Upper lobe of right lung (tissue), 1 donor: ENCODE data around the gene CSTB. TPM values are rescaled to one million over a fixed set of nuclear protein-coding genes. Genes with fewer than 3 reads are reported as not detected.

Experiments used
- ATAC-seq: fragments of 200-7000 bp; cut with Tn5 transposase; one replicate; pipeline ENCODE4 v1.9.1; 2020; ENCODE audit warnings: mild to moderate bottlenecking, moderate library complexity
- DNase-seq: peaks from one replicate; pipeline ENCODE4 v3.0.0-alpha.2; 2020
- H3K27ac ChIP-seq: fragments of 200-600 bp; one replicate; pipeline ENCODE4 v1.8.0; 2022
- H3K27me3 ChIP-seq: fragments of 200-600 bp; one replicate; pipeline ENCODE4 v1.8.0; 2022; ENCODE audit warnings: mild to moderate bottlenecking
- H3K36me3 ChIP-seq: fragments of 200-600 bp; one replicate; pipeline ENCODE4 v1.8.0; 2022
- H3K4me1 ChIP-seq: fragments of 200-600 bp; one replicate; pipeline ENCODE4 v1.8.0; 2022
- H3K4me3 ChIP-seq: fragments of 200-600 bp; one replicate; pipeline ENCODE4 v1.8.0; 2022; ENCODE audit warnings: mild to moderate bottlenecking
- H3K9me3 ChIP-seq: fragments of 200-600 bp; one replicate; pipeline ENCODE4 v1.8.0; 2022
- intact Hi-C: fragments of 100-400 bp; cut with DNase I; formaldehyde crosslinking; loops from one replicate; pipeline ENCODE4 v1.11.0; 2022
- total RNA-seq: library from RNA; stranded (reverse); fragmentation: NEBNext Ultra II Directional; extraction: Animal tissue kit (Norgen Biotek cat#: 25700); gene quantifications from one replicate; pipeline ENCODE4 v1.2.1, GENCODE V29; 2021
- TF ChIP-seq, protein P1 (sequence below): fragments of 200-600 bp; IDR thresholded peaks from one replicate; pipeline ENCODE4 v1.8.0; 2022; ENCODE audit warnings: antibody characterized with exemption
- donor health status: DM: no; HTN: yes; CAD: no; lungs with severe emphysema.

Gene CSTB
- total RNA-seq, 1 donor from 2014 or later = 148 TPM

GRCh38 chr21:43736224-43736883 is 39.8 kb downstream of the CSTB start:
- Histone ChIP-seq H3K27me3 (no peaks in the 10 kb centered on the region), H3K4me1 (peaks cover 29% of the 10 kb centered on the region), H3K4me3 (no peak overlapping the region), H3K9me3 (no peaks in the 10 kb centered on the region), H3K36me3 (peaks cover 18% of the 10 kb centered on the region), H3K27ac (no peak overlapping the region)
- DNase-seq (no peak), ATAC-seq (no peak)
- TF ChIP-seq, protein P1, sequence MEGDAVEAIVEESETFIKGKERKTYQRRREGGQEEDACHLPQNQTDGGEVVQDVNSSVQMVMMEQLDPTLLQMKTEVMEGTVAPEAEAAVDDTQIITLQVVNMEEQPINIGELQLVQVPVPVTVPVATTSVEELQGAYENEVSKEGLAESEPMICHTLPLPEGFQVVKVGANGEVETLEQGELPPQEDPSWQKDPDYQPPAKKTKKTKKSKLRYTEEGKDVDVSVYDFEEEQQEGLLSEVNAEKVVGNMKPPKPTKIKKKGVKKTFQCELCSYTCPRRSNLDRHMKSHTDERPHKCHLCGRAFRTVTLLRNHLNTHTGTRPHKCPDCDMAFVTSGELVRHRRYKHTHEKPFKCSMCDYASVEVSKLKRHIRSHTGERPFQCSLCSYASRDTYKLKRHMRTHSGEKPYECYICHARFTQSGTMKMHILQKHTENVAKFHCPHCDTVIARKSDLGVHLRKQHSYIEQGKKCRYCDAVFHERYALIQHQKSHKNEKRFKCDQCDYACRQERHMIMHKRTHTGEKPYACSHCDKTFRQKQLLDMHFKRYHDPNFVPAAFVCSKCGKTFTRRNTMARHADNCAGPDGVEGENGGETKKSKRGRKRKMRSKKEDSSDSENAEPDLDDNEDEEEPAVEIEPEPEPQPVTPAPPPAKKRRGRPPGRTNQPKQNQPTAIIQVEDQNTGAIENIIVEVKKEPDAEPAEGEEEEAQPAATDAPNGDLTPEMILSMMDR = no peak
- intact Hi-C loops = no loop called here

GRCh38 chr21:43735236-43736091 is 40.6 kb downstream of the CSTB start:
- ATAC-seq (no peak), DNase-seq (no peak)
- TF ChIP-seq, protein P1 = no peak
- intact Hi-C loops = no loop called here
- Histone ChIP-seq H3K4me1 (peaks cover 33% of the 10 kb centered on the region), H3K4me3 (no peak overlapping the region), H3K27ac (peak overlapping the region; percentile 51), H3K27me3 (no peaks in the 10 kb centered on the region), H3K36me3 (peaks cover 18% of the 10 kb centered on the region), H3K9me3 (no peaks in the 10 kb centered on the region)

DNA sequence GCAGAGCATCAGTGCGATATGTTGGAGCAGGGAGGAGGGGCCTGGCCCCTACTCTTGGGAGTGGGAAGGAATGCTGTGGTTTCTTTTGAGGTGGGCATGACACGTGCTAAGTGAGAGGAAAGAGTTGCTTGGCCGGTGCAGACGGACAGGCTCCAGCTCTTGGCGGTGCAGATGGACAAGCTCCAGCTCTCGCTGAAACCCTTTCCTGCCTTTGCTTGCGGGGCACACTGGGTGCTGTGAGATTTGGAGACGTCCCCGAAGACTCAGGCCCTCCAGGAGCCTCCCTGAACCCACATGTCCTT is 41.2 kb downstream of the CSTB start:
- intact Hi-C loops = no loop called here
- Histone ChIP-seq H3K4me1 (peaks cover 38% of the 10 kb centered on the region), H3K4me3 (no peak overlapping the region), H3K9me3 (no peaks in the 10 kb centered on the region), H3K27ac (peak overlapping the region; percentile 81), H3K36me3 (peaks cover 18% of the 10 kb centered on the region), H3K27me3 (no peaks in the 10 kb centered on the region)
- ATAC-seq (peak; percentile 70), DNase-seq (peak; percentile 77)
- TF ChIP-seq, protein P1 = no peak

DNA sequence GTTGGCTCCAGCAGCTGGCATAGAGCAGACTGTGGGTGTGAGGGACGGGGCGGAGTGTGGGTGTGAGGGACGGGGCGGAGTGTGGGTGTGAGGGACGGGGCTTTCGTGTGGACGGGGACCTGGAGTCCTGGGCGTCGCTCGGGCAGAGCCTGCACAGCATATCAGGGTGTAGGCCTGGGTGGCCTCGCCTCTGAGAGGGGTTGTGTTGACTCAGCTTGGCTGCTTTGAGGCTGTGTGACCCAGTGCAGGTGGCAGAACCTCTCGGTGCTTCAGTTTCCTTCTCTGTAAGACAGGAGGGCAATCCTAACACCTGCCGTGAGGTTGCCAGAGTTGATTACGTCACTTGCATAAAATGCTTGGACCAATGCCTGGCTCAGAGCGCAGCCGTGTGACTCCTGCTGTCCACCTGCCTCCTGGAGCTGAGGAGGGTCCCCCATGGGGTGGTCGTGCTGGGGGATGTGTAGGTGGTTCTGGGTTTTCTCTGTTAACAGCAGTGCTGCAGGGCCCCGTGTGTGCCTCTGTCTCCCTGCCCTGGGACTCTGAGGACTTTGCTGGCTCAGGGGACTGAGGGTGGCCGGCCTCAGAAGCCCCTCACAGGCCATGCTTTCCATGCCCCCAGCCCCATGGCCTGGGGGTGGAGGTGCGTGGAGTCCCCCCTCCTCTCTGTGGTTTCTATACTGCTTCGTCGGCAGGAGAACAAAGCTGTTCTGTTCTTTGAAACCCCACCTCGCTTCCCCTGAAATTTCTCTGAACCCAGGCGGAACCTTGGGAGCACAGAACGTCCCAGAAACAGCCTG is 41.8 kb downstream of the CSTB start:
- Histone ChIP-seq H3K4me1 (peaks cover 42% of the 10 kb centered on the region), H3K4me3 (no peak overlapping the region), H3K36me3 (peaks cover 18% of the 10 kb centered on the region), H3K27ac (peak overlapping the region; percentile 81), H3K9me3 (no peaks in the 10 kb centered on the region), H3K27me3 (no peaks in the 10 kb centered on the region)
- intact Hi-C loops = no loop called here
- peak; percentile 61 for ATAC-seq
- TF ChIP-seq, protein P1 = no peak
- DNase-seq = peak; percentile 71

DNA sequence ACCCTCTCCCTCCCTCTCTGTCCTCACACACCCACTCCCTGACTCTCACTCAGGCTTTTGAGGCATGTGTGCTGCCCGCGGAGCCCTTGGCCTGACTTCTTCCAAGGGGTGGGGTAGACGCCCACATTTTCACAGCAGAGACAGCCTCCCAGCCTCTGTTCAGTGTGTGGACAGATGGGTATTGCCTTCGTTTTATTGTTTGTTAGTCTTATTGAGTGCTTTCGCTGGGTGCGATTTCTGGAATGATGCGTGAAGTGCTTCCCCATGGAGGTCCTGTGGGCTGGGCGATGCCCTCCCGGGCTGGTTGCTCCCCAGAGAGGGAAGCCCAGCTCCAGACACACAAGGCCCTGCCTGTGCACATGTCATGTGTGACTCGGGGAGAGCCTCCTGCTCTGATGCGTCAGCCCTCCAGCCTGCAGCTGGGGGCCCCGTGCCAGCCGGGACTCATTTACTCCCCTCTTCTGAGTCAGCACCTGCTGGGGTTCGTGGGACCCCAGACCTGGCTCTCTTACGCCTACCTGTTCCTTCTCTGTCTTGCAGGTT is 42.5 kb downstream of the CSTB start:
- TF ChIP-seq, protein P1 = no peak
- intact Hi-C loops = no loop called here
- DNase-seq = peak; percentile 73

More for the DNA sequence above, 42.5 kb downstream of the CSTB start:
- Histone ChIP-seq H3K27me3 (no peaks in the 10 kb centered on the region), H3K9me3 (no peaks in the 10 kb centered on the region), H3K4me3 (no peak overlapping the region), H3K4me1 (peaks cover 49% of the 10 kb centered on the region), H3K27ac (peak overlapping the region; percentile 81), H3K36me3 (peaks cover 18% of the 10 kb centered on the region)
- ATAC-seq = peak; percentile 32
